Ectodermal cell (in vitro differentiated cells): ENCODE data around the gene VPREB3.

Experiments
- H3K27ac ChIP-seq: 2 replicates; pipeline ENCODE4 v1.7.0; 2013; ENCODE audit warnings: mild to moderate bottlenecking, low read depth, low read length; ENCODE audit not compliant: insufficient read depth, poor library complexity, severe bottlenecking
- H3K27me3 ChIP-seq: 2 replicates; pipeline ENCODE4 v1.7.0; 2013; ENCODE audit warnings: mild to moderate bottlenecking, low read length; ENCODE audit not compliant: insufficient read depth, control insufficient read depth, poor library complexity, severe bottlenecking
- H3K36me3 ChIP-seq: one replicate; pipeline ENCODE4 v1.7.0; 2013; ENCODE audit warnings: low read length; ENCODE audit not compliant: control insufficient read depth, insufficient read depth
- H3K4me1 ChIP-seq: one replicate; pipeline ENCODE4 v1.7.0; 2013; ENCODE audit warnings: low read length; ENCODE audit not compliant: control insufficient read depth, insufficient read depth
- H3K4me3 ChIP-seq: 2 replicates; pipeline ENCODE4 v1.7.0; 2013; ENCODE audit warnings: low read depth, low read length, control low read depth; ENCODE audit not compliant: insufficient read depth
- H3K9me3 ChIP-seq: 2 replicates; pipeline ENCODE4 v1.7.0; 2013; ENCODE audit warnings: mild to moderate bottlenecking, low read length, moderate library complexity; ENCODE audit not compliant: control insufficient read depth
- WGBS, 2 experiments: methylation state at CpG; one replicate each; pipeline ENCODE4 v1.1.7; 2013; ENCODE audit warnings: missing lambda C conversion rate in 2 of 2; 5-methylcytosine and 5-hydroxymethylcytosine counted together

VPREB3 gene

GRCh38 chr22:23752750-23753149, 1.5 kb downstream of the VPREB3 start:
- H3K9me3 ChIP-seq = no peaks in the 10 kb centered on the region
- no peak overlapping the region for H3K4me3 ChIP-seq
- no peaks in the 10 kb centered on the region for H3K36me3 ChIP-seq
- peaks cover 6% of the 10 kb centered on the region for H3K4me1 ChIP-seq
- no peaks in the 10 kb centered on the region for H3K27me3 ChIP-seq
- H3K27ac ChIP-seq = no peak overlapping the region
- 95 to 96% methylated on average over 16 of the region's 16 CpGs for WGBS, 2 experiments

- Histone ChIP-seq H3K4me3 (no peak overlapping the region), H3K4me1 (peaks cover 6% of the 10 kb centered on the region), H3K27ac (no peak overlapping the region), H3K36me3 (no peaks in the 10 kb centered on the region), H3K27me3 (no peaks in the 10 kb centered on the region), H3K9me3 (no peaks in the 10 kb centered on the region)
- 92 to 95% methylated on average over 9 of the region's 9 CpGs for WGBS, 2 experiments
Observed at GRCh38 chr22:23752090-23752691, 2.0 kb downstream of the VPREB3 start.

GRCh38 chr22:23751441-23751996, 2.7 kb downstream of the VPREB3 start:
- H3K36me3 ChIP-seq = no peaks in the 10 kb centered on the region
- H3K27me3 ChIP-seq = no peaks in the 10 kb centered on the region
- H3K27ac ChIP-seq = peak overlapping the region; percentile 58
- 25% methylated on average over 22 of the region's 22 CpGs for WGBS, 2 experiments
- no peaks in the 10 kb centered on the region for H3K9me3 ChIP-seq
- H3K4me1 ChIP-seq = peaks cover 6% of the 10 kb centered on the region
- H3K4me3 ChIP-seq = peak overlapping the region; percentile 86

- no peaks in the 10 kb centered on the region for H3K27me3 ChIP-seq
- no peaks in the 10 kb centered on the region for H3K36me3 ChIP-seq
- H3K27ac ChIP-seq = peak within 1 kb of the TSS; percentile 58
- 0 to 1% methylated on average over 78 of the region's 78 CpGs for WGBS, 2 experiments
- H3K9me3 ChIP-seq = no peaks in the 10 kb centered on the region
- peaks cover 6% of the 10 kb centered on the region for H3K4me1 ChIP-seq
- peak within 1 kb of the TSS; percentile 86 for H3K4me3 ChIP-seq
Observed at GRCh38 chr22:23750714-23751440, 3.3 kb downstream of the VPREB3 start, which contains the start of gene ZNF70. Gene ZNF70, minus strand, starts transcription at chr22:23751112. Its CDS starts 5,972 bp downstream, at chr22:23745140.

- no peaks in the 10 kb centered on the region for H3K27me3 ChIP-seq
- peaks cover 6% of the 10 kb centered on the region for H3K4me1 ChIP-seq
- H3K36me3 ChIP-seq = no peaks in the 10 kb centered on the region
- H3K4me3 ChIP-seq = peak overlapping the region; percentile 86
- H3K9me3 ChIP-seq = no peaks in the 10 kb centered on the region
- WGBS, 2 experiments = 55 to 60% methylated on average over 5 of the region's 5 CpGs
- H3K27ac ChIP-seq = no peak overlapping the region
Observed at GRCh38 chr22:23750367-23750713, 3.9 kb downstream of the VPREB3 start.

- no peaks in the 10 kb centered on the region for H3K9me3 ChIP-seq
- H3K4me1 ChIP-seq = peaks cover 6% of the 10 kb centered on the region
- no peaks in the 10 kb centered on the region for H3K27me3 ChIP-seq
- peak overlapping the region; percentile 86 for H3K4me3 ChIP-seq
- no peak overlapping the region for H3K27ac ChIP-seq
- 91% methylated on average over 12 of the region's 12 CpGs for WGBS, 2 experiments
- no peaks in the 10 kb centered on the region for H3K36me3 ChIP-seq
Observed at GRCh38 chr22:23749841-23750301, 4.4 kb downstream of the VPREB3 start.

GRCh38 chr22:23745791-23746190, 8.4 kb downstream of the VPREB3 start:
- Histone ChIP-seq H3K27ac (no peak overlapping the region), H3K9me3 (no peaks in the 10 kb centered on the region), H3K4me1 (peaks cover 6% of the 10 kb centered on the region), H3K36me3 (peaks cover 12% of the 10 kb centered on the region), H3K27me3 (no peaks in the 10 kb centered on the region), H3K4me3 (no peak overlapping the region)
- WGBS, 2 experiments = 90 to 96% methylated on average over 6 of the region's 6 CpGs

GRCh38 chr22:23744485-23744884, 9.7 kb downstream of the VPREB3 start:
- Histone ChIP-seq H3K36me3 (peaks cover 12% of the 10 kb centered on the region), H3K27me3 (no peaks in the 10 kb centered on the region), H3K4me3 (no peak overlapping the region), H3K4me1 (no peaks in the 10 kb centered on the region), H3K9me3 (no peaks in the 10 kb centered on the region), H3K27ac (no peak overlapping the region)
- 96% methylated on average over 14 of the region's 14 CpGs for WGBS, 2 experiments

GRCh38 chr22:23744001-23744400, 10.2 kb downstream of the VPREB3 start:
- H3K27me3 ChIP-seq = no peaks in the 10 kb centered on the region
- no peak overlapping the region for H3K4me3 ChIP-seq
- H3K4me1 ChIP-seq = no peaks in the 10 kb centered on the region
- no peaks in the 10 kb centered on the region for H3K9me3 ChIP-seq
- H3K36me3 ChIP-seq = peaks cover 12% of the 10 kb centered on the region
- 95 to 96% methylated on average over 13 of the region's 13 CpGs for WGBS, 2 experiments
- H3K27ac ChIP-seq = no peak overlapping the region

- no peaks in the 10 kb centered on the region for H3K27me3 ChIP-seq
- no peaks in the 10 kb centered on the region for H3K9me3 ChIP-seq
- 66 to 75% methylated on average over 2 of the region's 2 CpGs for WGBS, 2 experiments
- H3K27ac ChIP-seq = no peak overlapping the region
- no peaks in the 10 kb centered on the region for H3K4me1 ChIP-seq
- no peak overlapping the region for H3K4me3 ChIP-seq
- peaks cover 12% of the 10 kb centered on the region for H3K36me3 ChIP-seq
Observed at GRCh38 chr22:23743303-23743705, 10.9 kb downstream of the VPREB3 start.
